NCI-H1694 (cell line): Measurements from ENCODE around the gene GPR35.
A peak's percentile ranks its signal among the peaks of the same experiment; 100 is the strongest.
"Not testable (repeated sequence)": the region's sequence is repeated elsewhere in the genome, so short reads cannot be mapped to it uniquely, and the experiment has no call there.

Experiments
- DNase-seq: peaks from one replicate; lab custom pipeline; 2025; lab: John Stamatoyannopoulos, UW

Gene GPR35

GRCh38 chr2:240640939-240641338, 15.7 kb downstream of the GPR35 start:
- DNase-seq, result peak; percentile 27

GRCh38 chr2:240642061-240642805, 17.0 kb downstream of the GPR35 start:
- DNase-seq, result no peak

- no peak for DNase-seq
These were observed 17.5 kb downstream of the GPR35 start for GRCh38 chr2:240642806-240643092.

GRCh38 chr2:240643093-240643810, 18.0 kb downstream of the GPR35 start:
- DNase-seq, result no peak

GRCh38 chr2:240643811-240644150, 18.5 kb downstream of the GPR35 start:
- no peak for DNase-seq

- DNase-seq, result no peak
These were observed 18.9 kb downstream of the GPR35 start for GRCh38 chr2:240644171-240644651.

GRCh38 chr2:240644859-240645301, 19.6 kb downstream of the GPR35 start:
- DNase-seq, result no peak

- no peak for DNase-seq
These were observed 20.1 kb downstream of the GPR35 start for GRCh38 chr2:240645346-240645745.

GRCh38 chr2:240645801-240646175, 20.5 kb downstream of the GPR35 start:
- no peak for DNase-seq

- DNase-seq, result no peak
These were observed 21.1 kb downstream of the GPR35 start for GRCh38 chr2:240646176-240646899.

GRCh38 chr2:240646900-240647502, 21.7 kb downstream of the GPR35 start:
- no peak for DNase-seq

- no peak for DNase-seq
These were observed 22.3 kb downstream of the GPR35 start for GRCh38 chr2:240647503-240648154.

- no peak for DNase-seq
These were observed 22.9 kb downstream of the GPR35 start for GRCh38 chr2:240648155-240648649.

- no peak for DNase-seq
These were observed 23.5 kb downstream of the GPR35 start for GRCh38 chr2:240648650-240649275.

- no peak for DNase-seq
These were observed 24.1 kb downstream of the GPR35 start for GRCh38 chr2:240649331-240649730.

GRCh38 chr2:240650254-240650965, 25.1 kb downstream of the GPR35 start:
- no peak for DNase-seq

- DNase-seq, result no peak
These were observed 25.9 kb downstream of the GPR35 start for GRCh38 chr2:240651185-240651584.

GRCh38 chr2:240655931-240656886, 30.9 kb downstream of the GPR35 start:
- DNase-seq, result no peak

GRCh38 chr2:240659883-240660282, 34.6 kb downstream of the GPR35 start:
- DNase-seq, result not testable (repeated sequence)

- DNase-seq, result no peak
These were observed 37.4 kb downstream of the GPR35 start for GRCh38 chr2:240662681-240663080.
